GM10248 (cell line): Measurements from ENCODE around the gene RELB.

ENCODE experiments used
- CTCF ChIA-PET: fragments of 300-600 bp; sonication (Branson Sonifier 250); formaldehyde crosslinking; extraction: SDS; loops from one replicate; lab custom pipeline; 2021; ENCODE audit warnings: antibody characterized with exemption; lab: Yijun Ruan, JAX
- POLR2A ChIA-PET: fragments of 350-650 bp; sonication (Branson Sonifier 250); formaldehyde crosslinking; extraction: SDS; loops from one replicate; lab custom pipeline; 2020; ENCODE audit warnings: antibody characterized with exemption; lab: Yijun Ruan, JAX
- DNase-seq: peaks from one replicate; pipeline ENCODE4 v3.0.0; 2012; ENCODE audit errors: extremely low spot score
- TF ChIP-seq, protein P1 (sequence below): IDR thresholded peaks from 2 replicates; pipeline ENCODE4 v1.5.1; 2012; ENCODE audit warnings: mild to moderate bottlenecking, low read depth; ENCODE audit errors: extremely low read depth, missing control alignments, control extremely low read depth

Gene RELB

DNA sequence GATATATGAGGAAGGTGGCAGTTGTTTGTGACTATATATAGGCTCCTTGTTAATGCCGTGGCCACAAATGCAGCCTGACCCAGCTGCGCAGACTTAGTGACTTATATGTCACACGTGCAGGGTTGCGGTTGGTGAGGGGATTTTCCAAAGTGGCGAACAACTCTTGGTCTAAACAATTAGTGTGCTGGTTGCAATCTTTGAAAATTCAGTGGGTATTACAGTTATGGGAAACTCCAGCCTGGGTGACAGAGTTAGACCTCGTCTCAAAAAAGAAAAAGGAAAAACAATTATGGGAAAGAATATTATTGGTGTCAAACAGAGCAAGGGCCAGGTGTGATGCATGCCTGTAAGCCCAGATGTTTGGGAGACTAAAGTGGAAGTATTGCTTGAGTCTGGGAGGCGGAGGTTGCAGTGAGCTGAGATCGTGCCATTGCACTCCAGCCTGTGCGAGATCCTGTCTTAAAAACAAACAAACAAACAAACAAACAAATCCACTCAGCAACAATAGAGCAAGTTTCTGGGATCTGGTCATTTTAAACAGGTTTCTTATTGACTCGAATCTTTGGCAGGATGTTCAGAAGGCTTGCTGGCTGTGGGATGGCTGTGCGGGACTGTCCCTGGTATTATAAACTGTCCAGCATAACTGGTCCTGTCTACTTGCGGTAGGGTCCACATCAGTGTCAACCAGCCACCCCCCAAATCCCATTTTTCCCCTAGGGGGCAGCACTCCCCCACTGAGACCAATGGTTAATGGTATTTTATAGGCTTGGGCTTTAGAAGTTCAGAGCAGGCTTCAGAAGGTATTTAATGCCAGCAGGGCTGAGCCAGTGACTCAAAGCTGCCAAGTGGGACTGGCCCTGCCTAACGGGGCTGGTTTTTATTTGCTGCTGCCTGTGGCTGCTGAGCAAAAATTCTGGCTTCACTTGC, 15.4 kb downstream of the RELB start:
- ChIA-PET CTCF (interaction anchor here (0.6 to 1.7 kb wide), 11 partner anchors 9 to 198 kb away, joined by 3 to 9 read pairs (median 3); no protein-coding TSS in a partner anchor), POLR2A (interaction anchor here (0.6 to 2.1 kb wide), 4 partner anchors 13 to 49 kb away, joined by 3 to 6 read pairs (median 4); no protein-coding TSS in a partner anchor)
- TF ChIP-seq, protein P1, sequence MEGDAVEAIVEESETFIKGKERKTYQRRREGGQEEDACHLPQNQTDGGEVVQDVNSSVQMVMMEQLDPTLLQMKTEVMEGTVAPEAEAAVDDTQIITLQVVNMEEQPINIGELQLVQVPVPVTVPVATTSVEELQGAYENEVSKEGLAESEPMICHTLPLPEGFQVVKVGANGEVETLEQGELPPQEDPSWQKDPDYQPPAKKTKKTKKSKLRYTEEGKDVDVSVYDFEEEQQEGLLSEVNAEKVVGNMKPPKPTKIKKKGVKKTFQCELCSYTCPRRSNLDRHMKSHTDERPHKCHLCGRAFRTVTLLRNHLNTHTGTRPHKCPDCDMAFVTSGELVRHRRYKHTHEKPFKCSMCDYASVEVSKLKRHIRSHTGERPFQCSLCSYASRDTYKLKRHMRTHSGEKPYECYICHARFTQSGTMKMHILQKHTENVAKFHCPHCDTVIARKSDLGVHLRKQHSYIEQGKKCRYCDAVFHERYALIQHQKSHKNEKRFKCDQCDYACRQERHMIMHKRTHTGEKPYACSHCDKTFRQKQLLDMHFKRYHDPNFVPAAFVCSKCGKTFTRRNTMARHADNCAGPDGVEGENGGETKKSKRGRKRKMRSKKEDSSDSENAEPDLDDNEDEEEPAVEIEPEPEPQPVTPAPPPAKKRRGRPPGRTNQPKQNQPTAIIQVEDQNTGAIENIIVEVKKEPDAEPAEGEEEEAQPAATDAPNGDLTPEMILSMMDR: peak; percentile 67
- peak; percentile 83 for DNase-seq

DNA sequence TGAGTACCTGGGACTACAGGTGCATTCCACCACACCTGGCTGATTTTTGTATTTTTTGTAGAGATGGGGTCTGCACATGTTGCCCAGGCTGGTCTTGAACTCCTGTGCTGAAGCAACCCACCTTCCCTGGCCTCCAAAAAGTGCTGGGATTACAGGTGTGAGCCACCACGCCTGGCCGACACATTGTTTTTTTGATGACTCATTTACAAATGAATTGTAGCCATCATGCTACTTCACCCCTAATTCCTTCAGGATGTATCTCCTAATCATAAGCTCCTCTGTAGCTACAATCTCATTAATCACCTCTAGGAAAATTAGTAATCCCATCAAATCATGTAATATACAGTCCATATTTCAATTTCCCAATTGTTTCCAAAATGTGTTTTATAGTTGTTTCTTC, 17.9 kb downstream of the RELB start:
- ChIA-PET CTCF (interaction anchor here (1.0 to 2.0 kb wide), 3 partner anchors 19 to 130 kb away, joined by 3 to 7 read pairs (median 3); no protein-coding TSS in a partner anchor), POLR2A (no interaction called here)
- TF ChIP-seq, protein P1: no peak
- no peak for DNase-seq

DNA sequence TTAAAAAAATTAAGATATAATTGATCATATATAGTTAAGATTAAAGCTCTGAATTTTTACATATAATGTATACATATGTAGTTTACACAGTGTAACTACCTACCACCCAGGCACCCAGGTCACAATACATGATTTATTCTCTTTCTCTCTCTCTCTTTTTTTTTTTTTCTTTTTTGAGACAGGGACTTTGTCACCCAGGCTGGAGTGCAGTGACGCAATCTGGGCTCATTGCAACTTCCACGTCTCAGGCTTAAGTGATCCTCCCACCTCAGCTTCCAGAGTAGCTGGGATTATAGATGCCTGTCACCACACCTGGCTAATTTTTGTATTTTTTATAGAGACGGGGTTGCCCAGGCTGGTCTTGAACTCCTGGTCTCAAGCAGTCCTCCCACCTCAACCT, 18.8 kb downstream of the RELB start:
- TF ChIP-seq, protein P1: no peak
- no peak for DNase-seq
- POLR2A ChIA-PET: interaction anchor here (0.7 kb wide), 1 partner anchor 13 kb away, joined by 5 read pairs; no protein-coding TSS in a partner anchor
- CTCF ChIA-PET: interaction anchor here (1.2 kb wide), 1 partner anchor 129 kb away, joined by 3 read pairs; no protein-coding TSS in a partner anchor

DNA sequence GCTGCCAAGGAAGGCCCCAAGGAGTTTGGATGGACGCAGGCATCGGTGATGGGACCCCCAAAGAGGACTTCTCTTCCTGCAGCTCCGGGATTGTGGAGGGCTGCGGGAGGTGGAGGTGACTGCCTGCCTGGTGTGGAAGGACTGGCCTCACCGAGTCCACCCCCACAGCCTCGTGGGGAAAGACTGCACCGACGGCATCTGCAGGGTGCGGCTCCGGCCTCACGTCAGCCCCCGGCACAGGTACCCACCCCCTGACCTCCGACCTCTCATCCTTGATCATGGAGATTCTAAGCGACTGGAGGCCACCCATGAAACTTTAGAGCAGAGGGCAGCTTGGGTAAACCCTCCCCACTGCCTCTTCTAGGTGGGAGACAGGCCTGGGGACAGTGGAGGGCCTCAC, 20.7 kb downstream of the RELB start:
- POLR2A ChIA-PET: interaction anchor here (0.6 kb wide), 1 partner anchor 10 kb away, joined by 5 read pairs; no protein-coding TSS in a partner anchor
- CTCF ChIA-PET: interaction anchor here (0.9 to 1.3 kb wide), 3 partner anchors 8 to 38 kb away, joined by 3 to 6 read pairs (median 3); no protein-coding TSS in a partner anchor
- no peak for DNase-seq
- TF ChIP-seq, protein P1: no peak

DNA sequence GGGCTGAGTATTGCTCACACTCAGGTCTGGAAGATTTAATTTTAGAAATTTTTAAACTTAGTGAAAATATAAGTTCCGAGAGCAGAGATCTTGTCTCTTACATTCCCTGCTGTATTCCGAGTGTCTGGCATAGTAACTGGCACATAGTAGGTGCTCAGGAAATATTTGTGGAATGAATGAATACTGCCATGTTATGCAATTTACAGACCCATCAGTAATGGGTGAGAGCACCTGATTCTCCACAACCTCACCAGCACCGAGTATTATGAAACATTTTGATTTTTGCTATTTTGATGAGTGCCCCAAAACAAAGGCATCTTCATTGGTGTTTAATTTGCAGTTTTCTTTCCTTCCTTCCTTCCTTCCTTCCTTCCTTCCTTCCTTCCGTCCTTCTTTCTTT, 21.8 kb downstream of the RELB start:
- POLR2A ChIA-PET: no interaction called here
- TF ChIP-seq, protein P1: no peak
- DNase-seq: no peak
- CTCF ChIA-PET: interaction anchor here (1.2 kb wide), 1 partner anchor 36 kb away, joined by 6 read pairs; no protein-coding TSS in a partner anchor

DNA sequence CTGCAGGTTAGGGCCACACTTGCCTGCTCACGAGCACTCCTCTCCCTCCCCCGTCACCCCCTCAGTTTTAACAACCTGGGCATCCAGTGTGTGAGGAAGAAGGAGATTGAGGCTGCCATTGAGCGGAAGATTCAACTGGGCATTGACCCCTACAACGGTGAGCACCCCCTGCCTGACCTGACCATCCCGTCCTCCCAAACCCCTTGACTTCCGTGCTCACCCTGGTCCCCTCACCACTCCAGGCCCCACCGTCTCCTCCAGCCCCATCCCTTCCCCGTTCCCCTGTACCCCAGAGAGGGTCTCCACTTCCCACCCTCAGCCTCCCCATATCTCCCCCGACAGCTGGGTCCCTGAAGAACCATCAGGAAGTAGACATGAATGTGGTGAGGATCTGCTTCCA, 24.0 kb downstream of the RELB start:
- TF ChIP-seq, protein P1: no peak
- ChIA-PET CTCF (interaction anchor here (1.3 kb wide), 1 partner anchor 121 kb away, joined by 3 read pairs; no protein-coding TSS in a partner anchor), POLR2A (no interaction called here)
- no peak for DNase-seq
